GM21390 (cell line): ENCODE measurements around the gene KRTAP1-1.
"Not testable (repeated sequence)": the region's sequence is repeated elsewhere in the genome, so short reads cannot be mapped to it uniquely, and the experiment has no call there.

Experiments used
- ATAC-seq: cut with Tn5 transposase; IDR thresholded peaks from one replicate; pipeline ENCODE4 v1.9.1; 2021; ENCODE audit not compliant: unreplicated experiment

Gene KRTAP1-1

GRCh38 chr17:41057547-41057946 is 16.3 kb upstream of the KRTAP1-1 start:
- ATAC-seq: no peak

- ATAC-seq: not testable (repeated sequence)
These were observed 13.9 kb upstream of the KRTAP1-1 start, which contains the start of gene KRTAP2-2 for GRCh38 chr17:41055130-41055529. TSS of gene KRTAP2-2 (minus strand) at chr17:41055230. CDS start at chr17:41055211, 19 bp downstream.

- not testable (repeated sequence) for ATAC-seq
These were observed 13.3 kb upstream of the KRTAP1-1 start for GRCh38 chr17:41054556-41054955.

GRCh38 chr17:41054025-41054424 is 12.8 kb upstream of the KRTAP1-1 start:
- ATAC-seq: no peak

GRCh38 chr17:41052566-41052965 is 11.3 kb upstream of the KRTAP1-1 start:
- ATAC-seq: no peak

- ATAC-seq: no peak
These were observed 7.9 kb upstream of the KRTAP1-1 start for GRCh38 chr17:41049110-41049509.

GRCh38 chr17:41048441-41048840 is 7.2 kb upstream of the KRTAP1-1 start:
- ATAC-seq: no peak

- ATAC-seq: not testable (repeated sequence)
These were observed 5.7 kb upstream of the KRTAP1-1 start, which contains the start of gene KRTAP2-1 for GRCh38 chr17:41046735-41047465. TSS of gene KRTAP2-1 (minus strand) at chr17:41047316. CDS start at chr17:41047267, 49 bp downstream.

- ATAC-seq: no peak
These were observed 1.7 kb upstream of the KRTAP1-1 start for GRCh38 chr17:41042953-41043352.

GRCh38 chr17:41037853-41038350 is 3.3 kb downstream of the KRTAP1-1 start:
- ATAC-seq: no peak

GRCh38 chr17:41034346-41034935 is 6.8 kb downstream of the KRTAP1-1 start, which contains the start of gene KRTAP1-3:
TSS of gene KRTAP1-3 (minus strand) at chr17:41034874. CDS start at chr17:41034821, 53 bp downstream.
- not testable (repeated sequence) for ATAC-seq

- no peak for ATAC-seq
These were observed 11.5 kb downstream of the KRTAP1-1 start, which contains the start of gene KRTAP1-4 for GRCh38 chr17:41029633-41030245. TSS of gene KRTAP1-4 (minus strand) at chr17:41030195. CDS start at chr17:41030078, 117 bp downstream.

- no peak for ATAC-seq
These were observed 14.4 kb downstream of the KRTAP1-1 start, which contains the start of gene KRTAP1-5 for GRCh38 chr17:41026715-41027471. TSS of gene KRTAP1-5 (minus strand) at chr17:41027208. CDS start at chr17:41027155, 53 bp downstream.

- no peak for ATAC-seq
These were observed 16.6 kb downstream of the KRTAP1-1 start for GRCh38 chr17:41024697-41025096.

GRCh38 chr17:41020336-41020735 is 20.9 kb downstream of the KRTAP1-1 start:
- no peak for ATAC-seq

- ATAC-seq: no peak
These were observed 21.8 kb downstream of the KRTAP1-1 start for GRCh38 chr17:41019415-41019814.

GRCh38 chr17:41018541-41018940 is 22.7 kb downstream of the KRTAP1-1 start:
- no peak for ATAC-seq

- no peak for ATAC-seq
These were observed 24.6 kb downstream of the KRTAP1-1 start for GRCh38 chr17:41016578-41017215.

GRCh38 chr17:41015454-41015853 is 25.8 kb downstream of the KRTAP1-1 start:
- no peak for ATAC-seq

- ATAC-seq: no peak
These were observed 27.6 kb downstream of the KRTAP1-1 start for GRCh38 chr17:41013606-41014005.
